K562 (cell line): Measurements from ENCODE around the gene ZDHHC19. TPM values are rescaled to one million over a fixed set of nuclear protein-coding genes. Genes with fewer than 3 reads are reported as not detected.

Experiments used
- ARNT ChIP-seq, 2 experiments: fragments of 450-650 bp; IDR thresholded peaks; 2 replicates each; pipeline ENCODE4 v1.6.1; 2016; ENCODE audit warnings: mild to moderate bottlenecking in 1 of 2
- BCLAF1 ChIP-seq, 2 experiments: fragments of 450-650 bp in 1 of 2; IDR thresholded peaks; 2 replicates each; pipeline ENCODE4 v1.6.1; 2011 to 2017; ENCODE audit warnings: low read depth in 2 of 2, antibody characterized with exemption in 1 of 2, borderline replicate concordance in 1 of 2, low read length in 1 of 2, mild to moderate bottlenecking in 1 of 2, mixed read lengths in 1 of 2; ENCODE audit not compliant: control insufficient read depth in 1 of 2
- CTBP1 ChIP-seq: fragments of 450-650 bp; IDR thresholded peaks from 2 replicates; pipeline ENCODE4 v1.6.1; 2016; ENCODE audit warnings: borderline replicate concordance
- ERF ChIP-seq: fragments of 450-650 bp; formaldehyde crosslinking; IDR thresholded peaks from 2 replicates; pipeline ENCODE4 v1.4.0; 2020; ENCODE audit warnings: mild to moderate bottlenecking, mixed read lengths
- GTF2B ChIP-seq: IDR thresholded peaks from 2 replicates; pipeline ENCODE4 v1.6.1; 2011; ENCODE audit not compliant: insufficient read length; ENCODE audit errors: extremely low read depth
- HEY1 ChIP-seq: fragments of 250-450 bp; sonication (Bioruptor Pico); IDR thresholded peaks from 2 replicates; pipeline ENCODE4 v1.5.0; 2020; ENCODE audit warnings: mild to moderate bottlenecking, moderate library complexity, borderline replicate concordance
- KAT2B ChIP-seq: IDR thresholded peaks from one replicate; pipeline ENCODE4 v1.6.1; 2012; ENCODE audit warnings: low read depth, mild to moderate bottlenecking, control low read depth, inconsistent platforms, low read length, moderate library complexity
- MAZ ChIP-seq, 2 experiments: fragments of 450-650 bp in 1 of 2; sonication (generic) in 1 of 2; formaldehyde crosslinking; IDR thresholded peaks in 1 of 2; conservative IDR thresholded peaks in 1 of 2; 2 replicates each; pipeline versions ENCODE4 v1.4.0 to v1.5.0; 2020; ENCODE audit warnings: mild to moderate bottlenecking in 1 of 2, missing genetic modification reagents in 1 of 2
- PURB ChIP-seq: sonication (generic); formaldehyde crosslinking; IDR thresholded peaks from 2 replicates; pipeline ENCODE4 v1.9.0; 2021; ENCODE audit warnings: low read depth, mild to moderate bottlenecking, missing genetic modification reagents
- RBM22 ChIP-seq: fragments of 200-400 bp; formaldehyde crosslinking; IDR thresholded peaks from 2 replicates; pipeline ENCODE4 v1.6.1; 2018; ENCODE audit warnings: low read length, low read depth; ENCODE audit not compliant: poor library complexity, severe bottlenecking
- ZFP91 ChIP-seq: sonication (generic); formaldehyde crosslinking; IDR thresholded peaks from 2 replicates; pipeline ENCODE4 v1.8.0; 2022; ENCODE audit warnings: mild to moderate bottlenecking, missing genetic modification reagents
- ZKSCAN8 ChIP-seq: fragments of 200-800 bp; sonication (Bioruptor generic); IDR thresholded peaks from 2 replicates; pipeline ENCODE4 v1.6.1; 2016; ENCODE audit warnings: missing genetic modification characterization, missing compliant biosample characterization
- ZNF518B ChIP-seq: fragments of 250-450 bp; sonication (Bioruptor Pico); IDR thresholded peaks from 2 replicates; pipeline ENCODE4 v1.5.0; 2021; ENCODE audit warnings: mild to moderate bottlenecking, moderate library complexity
- ZNF551 ChIP-seq: fragments of 250-450 bp; sonication (Bioruptor Pico); IDR thresholded peaks from 2 replicates; pipeline ENCODE4 v1.5.0; 2021; ENCODE audit warnings: mild to moderate bottlenecking, moderate library complexity
- ZNF584 ChIP-seq: fragments of 200-800 bp; sonication (Bioruptor generic); IDR thresholded peaks from 2 replicates; pipeline ENCODE4 v1.6.1; 2016; ENCODE audit warnings: low read depth, mild to moderate bottlenecking, missing genetic modification characterization, missing compliant biosample characterization
- ZNF764 ChIP-seq: fragments of 250-450 bp; sonication (Bioruptor Pico); IDR thresholded peaks from 2 replicates; pipeline ENCODE4 v1.4.0; 2020; ENCODE audit warnings: low read depth, mild to moderate bottlenecking, moderate library complexity
- polyA plus RNA-seq, 8 experiments: library from polyadenylated mRNA; depleted of rRNA in 4 of 8; stranded (reverse) in 5 of 8; unstranded in 3 of 8; fragments of >200 nt; fragmentation: Nextera tagmentation in 2 of 8; fragmentation: Illumina TruSeq in 1 of 8; extraction: Ambion mirVana in 2 of 8; extraction: Trizol in 1 of 8; gene quantifications; 2 replicates each; pipeline versions ENCODE4 v1.2.1 to v1.2.3, GENCODE V29; 2011 to 2014; ENCODE audit warnings: inconsistent platforms in 1 of 8, missing spikeins in 1 of 8
- total RNA-seq, 7 experiments: library from RNA; depleted of rRNA in 6 of 7; stranded (reverse); fragments of >200 nt in 6 of 7; fragmentation: Illumina TruSeq in 2 of 7; extraction: Trizol in 2 of 7; gene quantifications; 2 replicates each; pipeline versions ENCODE4 v1.2.1 to v1.2.3, GENCODE V29; 2011 to 2021; ENCODE audit warnings: low replicate concordance in 1 of 7

The ZDHHC19 gene
- total and polyA plus RNA-seq, 9 of the 15 experiments (the other 6 are each of a cell fraction or from before 2014, with no cell fraction given), result 0.40 to 5.5 (median 1.1) TPM

GRCh38 chr3:196193736-196194541 is 17.3 kb downstream of the ZDHHC19 start (continued):
- TF ChIP-seq ZNF518B (CRISPR knock-in tag) (no peak), ZNF551 (no peak), ZNF584 (peak; percentile 77), CTBP1 (peak; percentile 60; the same call in 1 of the 2 replicates), ZFP91 (CRISPR knock-in tag) (no peak), BCLAF1 (IDR thresholded peaks at IDR 0.05; ENCODE audit: borderline replicate concordance in 1 of 2, control insufficient read depth in 1 of 2, low read depth in 2 of 2, low read length in 1 of 2) (no peak), ZKSCAN8 (CRISPR knock-in tag) (no peak), GTF2B (no peak), ZNF764 (no peak), HEY1 (CRISPR knock-in tag) (no peak), RBM22 (no peak), KAT2B (no peak), ARNT (IDR thresholded peaks at IDR 0.05) (no peak), ERF (no peak), MAZ (CRISPR knock-in tag; conservative IDR thresholded peaks at IDR 0.05 in 1 of 2, IDR thresholded peaks at IDR 0.05 in 1 of 2) (peak in 1 of 2 experiments; percentile 78; a peak in 2 of 4 replicates), PURB (CRISPR knock-in tag) (no peak)
